GM12801 (cell line): ENCODE results near the gene CERK.

Experiments
- CTCF ChIP-seq: IDR thresholded peaks from one replicate; pipeline ENCODE4 v1.5.1; 2011; ENCODE audit warnings: control low read depth; ENCODE audit not compliant: insufficient read length; ENCODE audit errors: extremely low read depth

The CERK gene

GRCh38 chr22:46671824-46672432 is 66.1 kb downstream of the CERK start:
- no peak for TF ChIP-seq CTCF

GRCh38 chr22:46669201-46669600 is 68.9 kb downstream of the CERK start:
- no peak for TF ChIP-seq CTCF

- TF ChIP-seq CTCF = no peak
Measured at GRCh38 chr22:46668116-46668515, 69.9 kb downstream of the CERK start.

- no peak for TF ChIP-seq CTCF
Measured at GRCh38 chr22:46667245-46667623, 70.8 kb downstream of the CERK start.

GRCh38 chr22:46666577-46667244 is 71.3 kb downstream of the CERK start:
- no peak for TF ChIP-seq CTCF

GRCh38 chr22:46665751-46666280 is 72.2 kb downstream of the CERK start:
- TF ChIP-seq CTCF = no peak

- no peak for TF ChIP-seq CTCF
Measured at GRCh38 chr22:46665151-46665695, 72.8 kb downstream of the CERK start.
